Stimulated activated naive CD8-positive, alpha-beta T cell treated with anti-CD3 and anti-CD28 coated beads, Interleukin-15, Interleukin-2, amounts not matched to agents 100 U/mL and 50 U/mL, for 24 hours (primary cell): Measurements from ENCODE around the gene COMMD1.
"Not testable (repeated sequence)": the region's sequence is repeated elsewhere in the genome, so short reads cannot be mapped to it uniquely, and the experiment has no call there.

ENCODE experiments used
- ATAC-seq: fragments of 150-1000 bp; cut with Tn5 transposase; one replicate; pipeline ENCODE4 v1.10.0; 2021
- DNase-seq: peaks from one replicate; pipeline ENCODE4 v3.0.0; 2021

Gene COMMD1

GRCh38 chr2:62074233-62074632 lies 168.8 kb downstream of the COMMD1 start:
- DNase-seq (no peak), ATAC-seq (no peak)

- no peak for ATAC-seq
- DNase-seq: no peak
Measured at GRCh38 chr2:62076980-62077638, 171.6 kb downstream of the COMMD1 start.

GRCh38 chr2:62084801-62085200 lies 179.3 kb downstream of the COMMD1 start:
- ATAC-seq: no peak
- DNase-seq: no peak

GRCh38 chr2:62089658-62090057 lies 184.2 kb downstream of the COMMD1 start:
- DNase-seq (no peak), ATAC-seq (no peak)

GRCh38 chr2:62091471-62091870 lies 186.0 kb downstream of the COMMD1 start:
- no peak for ATAC-seq

GRCh38 chr2:62099050-62099449 lies 193.6 kb downstream of the COMMD1 start:
- no peak for ATAC-seq

More at GRCh38 chr2:62091471-62091870, 186.0 kb downstream of the COMMD1 start:
- no peak for DNase-seq

GRCh38 chr2:62099523-62100175 lies 194.2 kb downstream of the COMMD1 start:
- DNase-seq (no peak), ATAC-seq (no peak)

More at GRCh38 chr2:62099050-62099449, 193.6 kb downstream of the COMMD1 start:
- no peak for DNase-seq

- no peak for DNase-seq
- ATAC-seq: no peak
Measured at GRCh38 chr2:62101886-62102285, 196.4 kb downstream of the COMMD1 start.

GRCh38 chr2:62102402-62102920 lies 197.0 kb downstream of the COMMD1 start:
- DNase-seq: no peak
- no peak for ATAC-seq

- no peak for ATAC-seq
- DNase-seq: no peak
Measured at GRCh38 chr2:62109554-62109953, 204.1 kb downstream of the COMMD1 start.

- DNase-seq (no peak), ATAC-seq (no peak)
Measured at GRCh38 chr2:62110415-62111025, 205.0 kb downstream of the COMMD1 start.

GRCh38 chr2:62112179-62112578 lies 206.7 kb downstream of the COMMD1 start:
- ATAC-seq (no peak), DNase-seq (no peak)

- ATAC-seq: no peak
Measured at GRCh38 chr2:62114564-62114963, 209.1 kb downstream of the COMMD1 start.

GRCh38 chr2:62116983-62117382 lies 211.5 kb downstream of the COMMD1 start:
- DNase-seq: no peak
- no peak for ATAC-seq

More at GRCh38 chr2:62114564-62114963, 209.1 kb downstream of the COMMD1 start:
- DNase-seq: no peak

- ATAC-seq (no peak), DNase-seq (no peak)
Measured at GRCh38 chr2:62118160-62118559, 212.7 kb downstream of the COMMD1 start.

GRCh38 chr2:62119311-62119974 lies 214.0 kb downstream of the COMMD1 start:
- ATAC-seq: no peak

GRCh38 chr2:62126239-62126638 lies 220.8 kb downstream of the COMMD1 start:
- ATAC-seq: not testable (repeated sequence)

More at GRCh38 chr2:62119311-62119974, 214.0 kb downstream of the COMMD1 start:
- DNase-seq: no peak

GRCh38 chr2:62133320-62133823 lies 227.9 kb downstream of the COMMD1 start:
- ATAC-seq (no peak), DNase-seq (no peak)

More at GRCh38 chr2:62126239-62126638, 220.8 kb downstream of the COMMD1 start:
- not testable (repeated sequence) for DNase-seq

GRCh38 chr2:62136956-62137830 lies 231.7 kb downstream of the COMMD1 start:
- DNase-seq: no peak
- no peak for ATAC-seq

- DNase-seq (no peak), ATAC-seq (no peak)
Measured at GRCh38 chr2:62140426-62141141, 235.1 kb downstream of the COMMD1 start.
